ENCODE data around the gene NTMT1.
A peak's percentile ranks its signal among the peaks of the same experiment; 100 is the strongest.
"Not testable (repeated sequence)": the region's sequence is repeated elsewhere in the genome, so short reads cannot be mapped to it uniquely, and the experiment has no call there.

The NTMT1 gene, protein sequence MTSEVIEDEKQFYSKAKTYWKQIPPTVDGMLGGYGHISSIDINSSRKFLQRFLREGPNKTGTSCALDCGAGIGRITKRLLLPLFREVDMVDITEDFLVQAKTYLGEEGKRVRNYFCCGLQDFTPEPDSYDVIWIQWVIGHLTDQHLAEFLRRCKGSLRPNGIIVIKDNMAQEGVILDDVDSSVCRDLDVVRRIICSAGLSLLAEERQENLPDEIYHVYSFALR

DNA sequence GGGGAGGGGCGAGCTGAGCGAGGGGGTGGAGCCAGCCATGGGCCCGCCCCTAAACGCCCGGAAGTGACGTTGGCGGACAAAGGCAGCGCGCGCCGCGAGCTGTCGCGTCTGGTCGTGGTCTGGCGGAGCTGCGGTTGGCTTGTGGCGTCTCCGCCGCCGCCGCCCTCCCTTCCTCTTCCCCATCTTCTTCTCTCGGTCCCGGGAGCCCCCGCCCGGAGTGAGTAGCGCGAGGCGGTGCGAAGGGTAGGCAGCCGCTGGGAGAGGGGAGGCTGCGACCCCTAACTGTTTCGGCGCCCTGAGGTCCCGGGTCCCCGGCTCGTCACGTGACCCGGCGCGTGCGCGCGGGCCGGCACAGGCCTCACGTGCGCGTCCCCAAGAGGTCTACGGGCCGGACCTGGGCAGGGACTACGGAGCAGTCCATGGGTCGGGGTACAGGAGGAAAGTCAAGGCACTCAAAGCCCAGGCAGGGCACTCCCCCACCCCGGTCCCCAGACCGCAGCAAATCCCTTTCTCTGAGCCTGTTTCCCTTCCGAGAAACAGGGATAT, at the start of gene NTMT1:
NTMT1 (plus strand) TSS at position 85 of the 546 bp plus-strand sequence. CDS start 6,541 bp downstream, outside the sequence.
- peak; percentile 90 for DNase-seq

DNA sequence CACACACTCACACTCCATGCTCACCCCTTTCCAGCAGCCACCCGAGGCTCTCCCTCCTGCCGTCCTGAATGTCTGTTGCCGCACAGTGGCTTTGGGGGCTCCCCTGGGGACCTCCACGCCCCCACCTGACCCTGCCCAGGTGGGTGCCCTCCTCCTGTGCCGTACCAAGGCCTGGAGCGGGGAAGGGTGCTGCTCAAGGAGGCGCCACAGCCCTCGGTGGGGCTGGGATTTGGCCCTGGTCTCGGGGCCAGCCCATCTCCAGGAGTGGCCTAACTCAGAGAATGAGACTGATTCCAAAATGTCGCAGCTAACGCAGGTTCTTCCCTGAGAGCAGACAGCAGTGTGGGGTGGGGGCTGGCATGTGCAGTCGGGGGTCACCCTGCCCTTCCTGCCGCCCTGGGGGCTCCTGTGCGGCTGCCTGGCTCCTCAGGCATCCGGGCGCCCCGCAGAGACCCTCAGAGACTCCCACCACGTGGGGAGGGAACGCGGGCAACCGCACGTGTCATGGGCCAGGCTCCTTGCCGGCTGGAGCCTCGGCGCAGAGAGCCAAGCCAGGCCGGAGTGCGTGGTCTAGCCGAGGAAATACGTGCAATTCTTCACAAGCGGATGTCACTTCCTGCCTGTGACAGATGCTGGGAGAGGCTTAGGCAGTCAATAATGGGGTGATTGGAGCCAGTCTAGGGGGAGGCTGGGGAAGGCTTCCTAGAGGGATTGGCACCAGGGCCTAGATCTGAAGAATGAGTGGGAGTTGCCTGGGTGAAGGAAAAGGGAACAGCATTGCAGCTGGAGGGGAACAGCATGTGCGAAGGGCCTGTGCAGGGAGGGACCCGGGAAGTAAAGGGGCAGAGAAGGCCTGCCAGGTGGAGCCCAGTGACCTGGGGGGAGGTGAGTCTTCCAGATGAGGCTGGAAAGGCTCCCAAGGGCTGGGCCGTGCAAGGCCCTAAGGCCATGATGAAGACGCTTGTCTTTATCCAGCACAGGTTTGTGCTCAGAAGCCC, 49.1 kb upstream of the NTMT1 start:
- no peak for DNase-seq

DNA sequence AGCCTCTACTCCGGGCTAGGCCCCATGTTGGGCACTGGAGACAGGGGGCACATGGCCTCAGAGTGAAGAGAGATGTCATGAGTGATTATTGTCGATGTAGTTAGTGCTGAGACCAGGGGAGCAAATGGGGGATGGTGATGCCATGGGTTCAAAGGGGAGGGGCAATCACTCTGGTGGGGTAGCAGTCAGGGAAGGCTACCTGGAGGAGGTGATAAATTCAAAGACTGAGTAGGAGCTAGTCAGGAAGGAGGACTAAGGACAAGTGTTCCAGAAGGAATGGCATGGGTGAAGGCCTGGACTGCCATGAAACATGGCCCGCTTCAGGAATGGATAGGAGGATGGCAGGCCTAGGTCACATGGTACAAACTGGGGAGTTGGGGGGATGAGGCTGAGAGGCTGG, 46.7 kb upstream of the NTMT1 start:
- DNase-seq = no peak

DNA sequence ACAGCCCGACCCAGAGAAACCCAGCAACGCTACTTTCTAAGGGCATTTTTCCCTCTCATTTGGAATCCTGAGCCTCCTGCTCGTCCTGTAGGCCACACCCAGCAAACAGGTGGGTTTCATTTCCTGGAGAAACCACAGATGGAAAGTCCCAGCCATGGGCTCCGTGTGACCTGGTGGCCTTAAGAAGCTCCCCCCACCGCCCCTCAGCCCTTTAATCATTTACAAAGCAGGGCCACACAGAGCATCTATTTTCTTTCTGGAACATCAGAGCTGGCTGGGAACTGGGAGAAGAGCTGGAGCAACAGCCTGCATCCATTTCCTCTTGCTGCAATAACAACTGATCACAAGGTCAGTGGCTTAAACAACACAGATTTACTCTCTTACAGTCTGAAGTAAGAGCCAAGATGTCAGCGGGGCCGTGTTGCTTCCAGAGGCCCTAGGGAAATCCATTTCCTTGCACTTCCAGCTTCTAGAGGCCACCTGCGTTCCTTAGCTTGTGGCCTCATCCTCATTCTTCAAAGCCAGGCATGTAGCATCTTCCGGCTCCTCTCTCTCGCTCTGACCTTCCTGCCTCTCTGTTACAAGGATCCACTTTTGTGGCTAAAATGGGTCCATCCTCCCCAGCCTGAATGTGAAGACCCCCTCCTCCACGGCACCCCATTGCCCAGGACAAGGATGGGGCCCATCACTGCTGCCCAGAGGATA, 45.6 kb upstream of the NTMT1 start:
- DNase-seq = no peak

DNA sequence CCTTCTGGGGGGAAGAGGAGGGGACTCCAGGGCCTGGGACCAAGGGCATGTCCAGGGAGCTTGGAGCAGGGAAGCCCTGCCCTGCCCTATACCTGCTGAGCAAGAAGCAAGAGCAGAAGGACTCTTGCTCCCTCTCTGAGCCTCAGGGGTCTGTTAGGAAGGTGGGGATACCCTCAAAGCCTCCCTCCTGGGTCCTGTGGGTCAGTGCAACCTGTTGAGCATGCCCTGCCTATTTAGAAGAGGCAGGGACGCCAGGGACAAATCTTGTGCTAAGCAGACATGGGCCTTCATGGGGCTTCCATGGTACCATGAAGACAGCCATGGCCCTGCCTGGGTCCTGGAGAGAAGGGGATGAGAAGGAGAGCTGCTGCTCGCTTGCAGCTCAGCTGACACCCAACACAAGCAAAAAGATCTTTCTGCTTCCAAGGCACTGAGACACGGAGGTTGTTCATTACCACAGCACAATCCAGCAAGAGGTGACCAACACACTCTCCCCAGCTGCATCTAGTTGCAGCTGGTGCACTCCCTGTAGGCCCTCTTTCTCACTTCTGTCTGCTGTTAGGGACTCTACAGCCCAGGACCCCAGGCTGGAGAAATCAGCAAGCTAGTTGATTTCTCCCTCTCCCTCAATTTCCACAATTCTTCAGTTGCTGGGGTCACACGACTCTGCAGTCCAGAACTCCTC, 44.3 kb upstream of the NTMT1 start:
- DNase-seq = no peak

DNA sequence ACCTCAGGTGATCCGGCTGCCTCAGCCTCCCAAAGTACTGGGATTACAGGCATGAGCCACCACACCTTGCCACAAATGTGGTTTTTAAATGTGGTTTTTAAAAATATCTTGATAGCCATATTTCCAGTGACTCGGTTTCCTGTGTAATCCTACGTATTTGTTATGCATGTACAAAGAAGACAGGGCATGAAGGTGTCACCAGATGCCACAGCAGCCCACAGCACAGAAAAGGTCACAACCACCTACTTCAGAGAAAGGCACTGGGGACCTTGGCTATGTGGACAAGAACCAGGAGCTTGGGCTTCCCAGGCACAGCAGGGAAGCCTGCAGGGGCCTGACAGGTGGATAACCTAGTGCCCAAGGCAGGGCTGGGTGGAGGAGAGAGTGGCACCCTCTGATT, 43.1 kb upstream of the NTMT1 start:
- peak; percentile 32 for DNase-seq

DNA sequence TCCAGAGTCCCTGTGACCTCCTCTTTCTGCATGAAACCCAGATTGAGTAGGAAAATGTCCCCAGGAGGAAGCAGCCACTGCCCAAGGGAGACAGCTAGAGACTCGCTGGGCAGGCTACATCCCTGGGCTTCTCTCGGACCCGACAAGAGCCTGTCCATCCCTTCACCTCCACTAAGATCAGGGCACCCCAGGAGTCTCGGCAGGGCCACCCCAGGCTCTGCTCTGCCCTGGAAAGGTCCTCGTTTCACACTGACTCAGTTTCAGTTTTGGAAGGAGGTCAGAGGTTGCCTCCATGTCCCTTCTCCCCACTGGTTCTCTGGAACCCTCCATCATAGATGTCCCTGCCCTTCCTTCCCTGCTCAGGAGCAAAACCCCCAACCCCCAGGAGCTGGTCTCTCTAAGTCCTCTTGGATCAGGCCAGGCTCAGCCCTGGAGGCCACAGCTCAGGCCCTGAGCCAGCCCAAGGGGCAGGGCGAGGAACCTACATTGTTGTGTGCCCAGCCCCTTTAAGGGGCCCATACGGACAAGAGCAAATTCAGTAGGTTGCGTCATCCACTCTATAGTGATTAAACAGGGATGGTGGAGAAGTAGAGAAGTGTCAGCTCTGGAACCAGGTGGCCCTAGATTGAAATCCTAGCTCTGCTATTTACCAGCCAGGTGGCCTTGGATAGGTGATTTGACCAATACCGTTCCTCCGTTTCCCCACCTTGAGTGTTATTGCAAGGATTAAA, 42.5 kb upstream of the NTMT1 start:
- DNase-seq = no peak

DNA sequence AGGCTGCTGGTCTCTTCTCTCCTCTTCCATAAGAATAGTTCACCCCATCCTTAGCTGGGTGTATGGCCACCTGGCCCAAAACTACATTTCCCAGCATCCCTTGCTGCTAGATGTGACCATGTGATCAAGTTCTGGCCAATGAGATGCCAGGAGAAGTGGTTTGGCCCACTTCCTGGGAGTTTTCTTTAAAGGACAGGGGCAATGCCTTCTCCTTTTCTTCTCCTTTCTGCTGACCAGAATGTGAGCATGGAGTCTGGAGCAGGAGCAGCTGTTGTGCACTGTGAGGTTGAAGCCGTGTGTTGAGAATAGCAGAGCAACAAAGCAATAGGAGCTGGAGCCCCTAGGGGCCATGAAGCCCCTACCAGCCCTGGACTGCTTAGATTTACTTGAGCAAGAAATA, 41.8 kb upstream of the NTMT1 start:
- DNase-seq = peak; percentile 59

DNA sequence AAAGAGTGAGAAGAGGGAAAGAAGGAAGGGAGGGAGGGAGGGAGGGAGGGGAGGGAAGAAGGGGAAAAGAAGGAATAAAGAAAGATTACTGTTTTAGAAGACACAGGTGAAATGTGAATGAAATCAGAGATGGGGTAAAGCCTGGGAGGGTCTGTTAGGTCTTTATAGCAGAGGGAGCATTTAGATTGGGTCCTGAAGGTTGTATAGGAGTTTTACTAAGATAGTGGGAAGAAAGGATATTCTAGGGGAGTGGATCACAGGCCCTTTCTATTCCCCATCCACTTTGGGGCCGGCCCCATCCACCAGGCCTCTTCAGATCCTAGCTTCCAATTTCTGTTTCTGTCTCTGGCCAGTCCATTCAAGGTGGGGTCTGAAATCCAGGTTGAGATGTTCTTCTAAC, 40.6 kb upstream of the NTMT1 start:
- no peak for DNase-seq

DNA sequence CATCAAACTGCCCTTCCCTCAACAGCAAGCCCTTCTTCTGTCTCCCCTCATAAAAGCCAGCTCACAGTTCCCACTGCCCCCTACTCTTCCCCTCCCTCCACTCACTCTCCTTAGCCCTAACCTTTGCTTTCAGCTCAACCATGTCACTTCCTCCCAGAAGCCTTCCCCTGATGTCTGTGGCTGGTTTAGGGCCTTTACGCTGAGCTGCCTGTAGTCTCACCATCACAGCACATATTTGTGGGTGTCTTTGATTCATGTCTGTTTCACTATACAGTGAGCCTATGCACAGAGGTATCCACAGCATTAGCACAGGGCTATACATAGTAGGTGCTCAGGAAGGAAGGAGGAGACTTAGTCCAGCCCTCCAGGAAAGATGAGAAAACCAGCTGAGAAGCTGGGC, 39.7 kb upstream of the NTMT1 start:
- no peak for DNase-seq

DNA sequence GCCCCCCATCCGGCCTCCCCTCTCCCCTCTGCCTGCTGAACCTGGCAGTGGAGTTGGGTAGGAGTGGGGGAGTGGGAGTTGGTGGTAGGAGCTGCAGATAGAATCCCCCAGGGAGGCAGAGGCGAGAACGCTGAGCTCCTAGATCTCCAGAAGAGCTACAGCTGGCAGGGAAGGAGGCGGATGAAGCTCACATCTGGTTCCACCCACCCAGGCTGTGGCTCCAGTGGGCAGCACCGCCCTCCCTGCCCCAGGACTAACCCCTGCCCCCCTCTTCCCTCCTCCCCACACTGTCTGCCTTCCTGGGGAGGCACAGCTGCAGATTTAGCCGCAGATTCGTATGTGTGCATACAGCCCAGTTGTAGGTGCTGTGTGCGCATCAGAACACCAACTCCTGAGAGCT, 39.3 kb upstream of the NTMT1 start:
- DNase-seq = no peak

DNA sequence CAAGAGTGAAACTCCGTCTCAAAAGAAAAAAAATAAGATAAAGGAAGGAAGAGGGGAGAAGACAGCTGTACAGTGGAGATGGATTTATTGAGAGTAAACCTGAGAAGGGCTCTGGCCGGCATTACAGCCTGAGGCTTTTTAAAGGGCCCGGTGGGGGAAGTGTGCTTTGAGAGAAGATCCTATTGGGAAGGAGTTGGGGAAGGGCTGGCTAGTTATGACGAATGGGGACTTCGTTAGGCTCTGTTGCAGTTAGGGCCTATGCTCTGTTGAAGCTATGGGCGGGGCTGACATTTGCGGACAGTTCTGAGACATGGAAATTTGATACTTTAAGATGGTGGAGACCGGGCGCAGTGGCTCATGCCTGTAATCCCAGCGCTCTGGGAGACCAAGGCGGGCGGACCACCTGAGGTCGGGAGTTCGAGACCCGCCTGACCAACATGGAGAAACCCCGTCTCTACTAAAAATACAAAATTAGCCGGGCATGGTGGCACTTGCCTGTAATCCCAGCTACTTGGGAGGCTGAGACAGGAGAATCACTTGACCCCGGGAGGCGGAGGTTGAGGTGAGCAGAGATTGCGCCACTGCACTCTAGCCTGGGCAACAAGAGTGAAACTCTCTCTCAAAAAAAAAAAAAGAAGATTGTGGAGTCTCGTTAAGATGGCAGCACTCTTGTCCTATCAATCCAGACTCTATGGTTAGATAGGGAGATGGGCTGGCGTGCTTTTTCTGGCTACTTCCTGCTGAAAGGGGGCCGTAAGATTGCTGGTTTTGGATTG, 38.3 kb upstream of the NTMT1 start:
- DNase-seq = no peak

DNA sequence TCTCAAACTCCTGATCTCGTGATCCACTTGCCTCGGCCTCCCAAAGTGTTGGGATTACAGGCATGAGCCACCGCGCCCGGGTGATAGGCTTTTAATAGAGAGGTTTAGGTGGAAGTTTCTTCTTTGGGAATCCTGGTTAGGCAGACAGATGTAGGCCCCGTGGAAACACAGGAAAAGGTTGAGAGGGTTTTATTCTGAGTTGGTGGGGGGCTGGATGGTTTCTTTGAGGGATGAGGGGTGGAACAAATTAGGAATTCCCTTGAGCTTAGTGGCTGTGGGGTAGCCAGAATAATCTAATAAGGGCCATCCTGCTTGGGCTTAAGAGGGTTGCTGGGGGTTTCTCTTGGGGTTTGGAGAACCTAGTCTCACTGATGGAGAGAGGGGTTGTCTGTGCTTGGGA, 35.5 kb upstream of the NTMT1 start:
- DNase-seq = no peak

DNA sequence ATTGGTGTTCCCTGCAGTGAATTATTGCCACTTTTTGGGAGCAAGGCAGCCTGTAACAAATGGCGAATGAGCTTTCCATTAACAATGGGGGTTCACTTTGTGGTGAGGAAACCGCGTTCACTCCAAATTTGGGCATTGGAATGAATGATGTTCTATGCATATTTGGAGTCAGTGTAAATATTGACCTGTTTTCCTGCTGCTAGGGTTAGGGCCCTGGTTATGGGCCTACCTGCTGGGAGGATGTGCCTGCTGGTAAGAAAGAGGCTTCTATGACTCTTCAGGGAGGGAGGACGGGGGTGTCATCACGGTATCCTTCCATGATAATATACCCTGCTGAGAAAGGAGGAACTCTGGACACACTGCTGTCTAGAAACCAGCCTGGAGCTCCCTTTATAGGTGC, 34.0 kb upstream of the NTMT1 start:
- no peak for DNase-seq

DNA sequence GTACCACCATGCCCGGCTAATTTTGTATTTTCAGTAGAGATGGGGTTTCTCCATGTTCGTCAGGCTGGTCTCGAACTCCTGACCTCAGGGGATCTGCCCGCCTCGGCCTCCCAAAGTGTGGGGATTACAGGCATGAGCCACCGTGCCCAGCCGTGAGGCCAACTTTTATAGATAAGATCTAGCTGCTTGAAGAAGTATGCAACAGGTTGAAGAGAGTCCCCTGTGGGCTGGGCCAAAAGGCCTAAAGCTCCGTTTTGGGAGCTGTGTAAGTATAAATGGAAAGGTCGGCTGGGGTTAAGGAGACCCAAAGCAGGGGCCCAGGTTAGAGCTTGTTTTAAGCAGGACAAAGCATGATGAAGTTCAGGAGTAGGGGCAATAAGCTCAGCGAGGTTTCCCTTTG, 33.2 kb upstream of the NTMT1 start:
- DNase-seq = not testable (repeated sequence)

DNA sequence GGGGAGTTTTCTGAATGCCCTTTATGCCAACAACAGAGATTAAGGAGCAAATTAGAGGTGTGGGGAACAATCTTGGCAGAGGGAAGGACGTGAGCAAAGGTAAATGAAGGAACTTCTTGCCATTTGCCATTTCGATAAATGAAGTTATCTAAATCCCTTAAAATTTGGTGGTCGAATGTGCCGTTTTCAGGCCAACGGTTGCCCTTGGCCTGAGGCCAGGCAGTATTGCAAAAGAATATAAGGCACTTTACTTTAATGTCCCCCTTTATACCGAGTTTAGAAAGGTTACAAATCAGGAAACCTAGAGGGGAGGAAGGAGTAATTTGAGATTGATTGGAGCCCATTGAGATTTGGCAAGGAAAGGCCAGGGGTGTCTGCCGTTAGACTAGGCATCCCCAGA, 31.3 kb upstream of the NTMT1 start:
- DNase-seq = no peak

DNA sequence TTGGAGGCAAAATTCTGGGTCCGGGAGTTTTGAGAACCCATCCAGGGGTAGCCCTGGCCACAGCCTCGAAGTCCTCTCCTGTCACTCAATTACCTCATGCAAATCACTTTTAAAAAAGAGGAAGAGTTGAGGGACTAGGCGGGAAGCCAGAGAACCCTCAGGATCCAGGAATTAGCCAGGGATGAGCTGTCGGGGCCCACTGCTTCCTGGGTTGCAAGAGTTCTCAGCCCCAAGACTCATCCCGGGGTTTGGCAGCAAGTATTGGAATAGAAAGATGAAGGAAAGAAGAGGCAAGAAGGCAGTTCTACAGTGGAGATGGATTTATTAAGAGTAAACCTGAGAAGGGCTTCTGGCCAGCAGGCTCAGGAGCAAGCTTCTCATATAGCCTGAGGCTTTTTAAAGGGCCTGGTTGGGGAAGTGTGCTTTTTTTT, 30.6 kb upstream of the NTMT1 start:
- no peak for DNase-seq

DNA sequence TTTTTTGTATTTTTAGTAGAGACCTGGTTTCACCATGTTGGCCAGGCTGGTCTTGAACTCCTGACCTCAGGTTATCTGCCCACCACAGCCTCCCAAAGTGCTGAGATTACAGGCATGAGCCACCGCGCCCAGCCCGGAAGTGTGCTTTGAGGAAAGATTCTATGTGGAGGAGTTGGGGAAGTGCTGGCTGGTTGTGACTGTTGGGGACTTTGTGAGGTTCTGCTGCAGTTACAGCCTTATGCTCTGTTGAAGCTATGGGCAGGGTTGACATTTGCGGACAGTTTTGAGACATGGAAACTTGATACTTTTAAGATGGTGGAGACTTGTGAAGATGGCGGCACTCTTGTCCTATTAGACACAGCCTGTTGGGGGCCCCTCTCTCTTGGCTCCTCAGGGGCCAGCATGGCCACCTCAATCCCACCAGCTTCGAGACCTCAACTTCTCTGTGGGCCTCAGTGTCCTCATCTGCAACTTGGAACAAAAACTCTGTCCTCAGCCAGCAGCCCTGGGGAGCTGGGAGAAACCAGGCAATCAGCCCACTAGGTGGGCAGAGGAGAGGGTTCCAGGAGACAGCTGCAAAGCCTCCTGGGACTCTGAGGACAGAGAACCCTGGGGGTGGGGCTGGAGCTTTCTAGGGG, 29.9 kb upstream of the NTMT1 start:
- no peak for DNase-seq

DNA sequence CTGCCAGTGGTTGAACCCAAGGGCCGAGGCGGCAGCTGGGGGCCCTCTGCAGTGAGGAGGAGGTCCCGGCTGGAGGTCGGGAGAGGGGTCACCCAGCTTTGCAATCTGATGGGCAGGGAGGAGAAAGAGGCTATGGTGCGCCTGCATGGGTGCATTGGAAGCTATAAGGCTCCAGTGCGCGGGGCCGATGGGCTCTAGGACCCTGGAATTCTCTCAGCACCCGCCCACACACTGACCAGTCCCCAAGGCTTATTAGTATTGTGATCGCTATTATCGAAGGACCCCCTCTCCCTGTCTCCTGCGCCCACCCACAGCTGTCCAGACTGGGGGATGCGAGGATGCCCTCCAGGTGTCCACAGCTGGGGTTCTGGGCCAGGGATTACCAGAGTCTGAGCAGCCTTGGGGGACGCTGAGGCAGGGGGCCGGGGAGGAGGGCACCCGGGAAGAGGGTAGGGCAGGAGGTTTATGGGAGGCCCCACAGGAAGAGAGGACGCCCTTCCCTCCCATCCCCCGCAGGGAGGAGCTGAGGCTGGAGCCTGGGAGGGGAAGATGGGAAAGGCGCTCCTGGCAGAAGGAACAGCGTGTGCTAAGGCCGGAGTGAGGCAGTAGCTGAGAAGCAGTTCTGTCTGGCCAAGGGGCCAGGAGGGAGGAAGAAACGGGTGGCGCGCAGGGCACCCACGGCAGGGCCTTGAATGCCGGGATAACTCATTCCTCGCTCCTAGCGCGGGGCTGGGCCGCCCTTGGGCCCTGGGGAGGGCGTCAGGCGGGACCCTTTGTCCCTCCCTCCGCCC, 29.2 kb upstream of the NTMT1 start:
- no peak for DNase-seq
